HG03097 (cell line): Measurements from ENCODE around the gene LRRC41.
"Not testable (repeated sequence)": the region's sequence is repeated elsewhere in the genome, so short reads cannot be mapped to it uniquely, and the experiment has no call there.

Experiments used
- ATAC-seq: cut with Tn5 transposase; IDR thresholded peaks from one replicate; pipeline ENCODE4 v1.9.1; 2021; ENCODE audit not compliant: unreplicated experiment, low FRiP score

LRRC41 gene

GRCh38 chr1:46325285-46326076 is 22.1 kb upstream of the LRRC41 start:
- not testable (repeated sequence) for ATAC-seq

GRCh38 chr1:46322191-46322590 is 18.8 kb upstream of the LRRC41 start:
- not testable (repeated sequence) for ATAC-seq

GRCh38 chr1:46319960-46320914 is 16.8 kb upstream of the LRRC41 start:
- ATAC-seq: not testable (repeated sequence)

- not testable (repeated sequence) for ATAC-seq
Measured at GRCh38 chr1:46319301-46319700, 15.9 kb upstream of the LRRC41 start.

GRCh38 chr1:46317323-46317722 is 13.9 kb upstream of the LRRC41 start:
- ATAC-seq: no peak

DNA sequence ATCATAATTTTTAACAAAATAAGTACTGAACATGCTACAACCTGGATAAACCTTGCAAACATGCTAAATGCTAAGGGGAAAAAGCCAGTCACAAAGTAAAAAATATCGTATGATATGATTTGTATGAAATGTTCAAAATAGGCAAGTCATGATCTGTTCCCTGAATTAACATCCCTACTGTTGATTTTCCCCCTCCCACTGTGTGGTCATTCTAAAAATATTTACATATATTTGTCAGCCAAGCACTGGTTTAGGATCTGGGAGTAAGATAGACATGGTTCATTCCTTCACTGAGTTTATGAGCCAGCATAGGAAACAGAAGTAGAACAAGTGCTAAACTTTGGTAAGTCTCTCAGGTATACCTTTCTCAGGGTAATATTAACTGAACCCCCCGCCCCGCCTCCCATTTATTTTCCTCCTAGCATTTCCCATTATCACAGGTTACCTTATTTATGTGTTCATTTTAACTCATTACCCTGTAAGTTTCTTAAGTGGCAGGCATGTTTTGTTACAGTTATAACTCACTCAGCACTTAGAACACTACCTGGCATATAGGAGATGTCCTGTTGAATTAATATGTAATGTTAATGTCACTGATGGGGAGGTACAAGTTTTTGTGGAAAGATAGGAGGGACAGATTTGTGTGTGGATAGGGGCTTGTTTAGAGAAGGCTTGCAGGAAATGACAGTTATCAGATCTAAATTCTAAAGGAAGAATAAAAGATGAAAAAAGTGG is 12.4 kb upstream of the LRRC41 start:
- no peak for ATAC-seq

- no peak for ATAC-seq
Measured at GRCh38 chr1:46310321-46310720, 6.9 kb upstream of the LRRC41 start.

- ATAC-seq: no peak
Measured at GRCh38 chr1:46309401-46310159, 6.2 kb upstream of the LRRC41 start.

DNA sequence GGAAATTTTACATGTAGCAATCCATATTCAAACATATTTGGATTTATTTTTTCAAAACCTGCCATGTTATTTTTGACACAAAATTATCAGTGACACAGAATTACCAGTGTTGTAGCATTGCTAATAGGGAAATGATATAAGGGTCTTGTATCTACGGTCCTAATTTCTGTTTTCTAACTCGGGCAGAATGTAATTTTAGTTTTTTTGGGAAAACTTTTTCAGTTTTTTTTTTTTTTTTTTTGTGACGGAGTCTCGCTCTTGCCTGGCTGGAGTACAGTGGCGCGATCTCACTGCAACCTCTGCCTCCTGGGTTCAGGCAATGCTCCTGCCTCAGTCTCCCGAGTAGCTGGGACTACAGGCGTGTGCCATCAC is 2.7 kb upstream of the LRRC41 start:
- no peak for ATAC-seq

DNA sequence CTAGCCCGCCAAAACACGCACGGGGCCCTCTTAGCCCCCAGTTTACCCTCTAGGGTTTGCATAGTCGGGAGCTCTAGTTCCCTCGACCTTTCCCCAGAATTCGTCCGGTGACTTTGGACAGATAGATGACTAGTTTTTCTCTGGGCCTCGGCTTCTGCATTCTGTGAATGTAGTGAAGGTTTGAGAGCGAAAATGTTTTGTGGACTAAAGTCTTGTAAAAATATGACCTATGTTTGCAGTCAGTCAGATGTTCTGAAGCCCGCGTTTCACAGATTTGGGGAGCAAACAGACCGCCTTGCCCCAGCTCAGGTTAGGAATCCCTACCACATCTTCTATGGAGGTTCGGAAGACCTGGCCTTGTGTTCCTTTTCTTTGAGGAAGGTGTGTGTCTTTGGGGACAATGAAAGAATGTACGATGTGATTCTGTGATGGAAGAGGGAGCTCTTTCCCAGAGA is 483 bp upstream of the LRRC41 start:
- no peak for ATAC-seq

DNA sequence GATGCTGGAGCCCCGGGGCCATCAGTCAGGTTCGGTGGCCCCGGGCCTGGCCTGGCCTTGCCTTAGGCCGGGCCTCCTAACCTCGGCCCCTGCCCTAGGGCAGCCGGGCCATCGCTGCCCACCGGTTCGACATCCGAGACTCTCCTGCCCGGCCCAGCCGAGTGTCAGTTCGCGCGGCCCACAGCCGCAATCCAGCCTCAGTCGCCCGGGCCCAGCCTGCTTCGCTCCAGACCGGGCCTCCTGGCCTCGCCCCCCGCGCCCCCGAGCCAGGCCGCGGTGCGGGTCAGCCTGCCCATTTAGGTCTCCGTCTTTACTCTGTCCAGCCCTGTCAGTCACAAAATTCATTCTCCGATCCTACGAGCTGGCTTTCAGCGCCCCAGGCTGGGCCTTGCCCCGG is 777 bp downstream of the LRRC41 start:
- peak; percentile 21 for ATAC-seq

GRCh38 chr1:46301808-46302640 is 1.4 kb downstream of the LRRC41 start:
- peak; percentile 33 for ATAC-seq

DNA sequence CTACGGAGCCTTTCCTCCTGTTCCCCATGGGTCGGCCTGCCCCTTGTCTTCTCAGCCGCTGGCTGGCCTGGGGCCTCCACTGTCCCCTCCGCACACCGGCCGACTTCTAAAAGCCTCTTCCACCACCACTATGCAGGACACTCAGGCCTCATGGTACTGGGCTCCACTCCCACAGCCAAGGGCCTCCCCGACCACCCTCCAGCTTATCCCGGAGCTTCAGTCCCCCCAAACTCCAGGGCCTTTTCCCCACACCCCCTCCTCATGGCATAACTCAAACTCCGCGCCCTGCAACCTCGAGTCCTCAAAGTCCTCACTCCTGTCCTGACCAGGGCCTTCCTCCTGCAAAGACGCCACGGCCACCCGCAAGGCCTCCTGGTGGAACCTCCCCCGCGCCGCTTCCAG is 2.0 kb downstream of the LRRC41 start:
- no peak for ATAC-seq

GRCh38 chr1:46300673-46301405 is 2.6 kb downstream of the LRRC41 start:
- no peak for ATAC-seq

DNA sequence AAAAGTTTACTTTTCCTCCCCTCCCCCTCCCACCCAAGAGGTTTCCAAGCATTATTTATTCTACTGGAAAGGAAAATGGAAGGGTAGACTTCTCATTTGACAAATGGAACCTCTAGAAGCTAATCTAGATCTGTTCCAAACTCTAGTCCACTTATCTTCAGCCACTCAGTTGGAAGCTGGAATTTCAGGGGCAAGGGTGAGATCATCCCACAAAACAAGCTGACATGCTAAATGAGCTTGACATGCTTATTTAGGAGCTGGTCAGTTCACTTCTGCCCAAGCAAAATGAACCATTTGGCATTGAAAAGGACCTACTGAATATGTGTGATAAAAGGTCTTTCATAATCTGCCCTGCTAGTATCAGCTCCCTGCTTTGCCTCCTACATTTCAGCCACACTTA is 5.0 kb downstream of the LRRC41 start:
- ATAC-seq: no peak

GRCh38 chr1:46295306-46295705 is 8.1 kb downstream of the LRRC41 start:
- ATAC-seq: no peak

DNA sequence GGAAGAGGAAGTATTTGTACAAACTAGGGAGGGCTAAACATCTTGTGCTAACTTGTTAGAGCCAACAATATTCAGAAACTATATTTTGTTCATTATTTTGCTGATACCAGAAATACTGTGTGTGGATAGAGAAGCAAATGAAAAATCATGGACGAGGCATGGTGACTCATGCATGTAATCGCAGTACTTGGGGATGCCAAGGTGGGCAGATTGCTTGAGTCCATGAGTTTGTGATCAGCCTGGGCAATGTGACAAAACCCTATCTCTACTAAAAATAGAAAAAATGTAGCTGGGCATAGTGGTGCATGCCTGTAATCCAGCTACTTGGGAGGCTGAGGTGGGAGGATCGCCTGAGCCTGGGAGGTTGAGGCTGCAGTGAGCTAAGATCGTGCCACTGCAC is 13.4 kb downstream of the LRRC41 start:
- ATAC-seq: no peak

GRCh38 chr1:46289134-46289494 is 14.3 kb downstream of the LRRC41 start:
- ATAC-seq: no peak
